Kidney (tissue), 14 donors: Measurements from ENCODE around the gene ZSWIM5. TPM values are rescaled to one million over a fixed set of nuclear protein-coding genes. Genes with fewer than 3 reads are reported as not detected.

ENCODE experiments used
- DNase-seq, 5 donors: peaks; one replicate each; pipeline ENCODE4 v3.0.0-alpha.2; 2013 to 2020
- FAIRE-seq: peaks from 2 replicates; lab custom pipeline; 2012; peaks lifted over from hg19 to GRCh38; lab: Jason Lieb, UNC
- H3K27ac ChIP-seq, 2 donors: one replicate each; pipeline ENCODE4 v1.7.0; 2013; ENCODE audit warnings: low read depth in 2 of 2, low read length in 2 of 2, inconsistent platforms in 1 of 2
- H3K27me3 ChIP-seq: one replicate; pipeline ENCODE4 v1.7.1; 2013; ENCODE audit warnings: low read length, inconsistent platforms; ENCODE audit not compliant: control insufficient read depth, insufficient read depth
- H3K36me3 ChIP-seq, 3 donors: one replicate each; pipeline versions ENCODE4 v1.7.0 to v1.7.1; 2013; ENCODE audit warnings: low read length in 3 of 3, control low read depth in 1 of 3, inconsistent platforms in 1 of 3; ENCODE audit not compliant: insufficient read depth in 3 of 3, control insufficient read depth in 2 of 3
- H3K4me1 ChIP-seq, 3 donors: one replicate each; pipeline versions ENCODE4 v1.7.0 to v1.7.1; 2013; ENCODE audit warnings: low read length in 3 of 3, inconsistent platforms in 1 of 3, low read depth in 1 of 3; ENCODE audit not compliant: control insufficient read depth in 2 of 3, insufficient read depth in 2 of 3
- H3K4me3 ChIP-seq, 3 donors: one replicate each; pipeline versions ENCODE4 v1.7.0 to v1.8.1; 2013; ENCODE audit warnings: low read length in 3 of 3, control low read depth in 1 of 3, inconsistent platforms in 1 of 3
- H3K9ac ChIP-seq, 3 donors: one replicate each; pipeline versions ENCODE4 v1.7.0 to v1.7.1; 2013; ENCODE audit warnings: low read length in 3 of 3, control low read depth in 1 of 3, inconsistent platforms in 1 of 3
- H3K9me3 ChIP-seq, 3 donors: one replicate each; pipeline versions ENCODE4 v1.7.0 to v1.7.1; 2013; ENCODE audit warnings: low read length in 3 of 3, control low read depth in 1 of 3, inconsistent platforms in 1 of 3; ENCODE audit not compliant: control insufficient read depth in 2 of 3, insufficient read depth in 1 of 3
- intact Hi-C: fragments of 100-400 bp; cut with DNase I; formaldehyde crosslinking; loops from one replicate; pipeline ENCODE4 v1.11.1; 2022
- polyA plus RNA-seq: library from polyadenylated mRNA; stranded (reverse); fragments of 350-450 nt; fragmentation: Illumina TruSeq; extraction: RNeasy Lipid Tissue Mini Kit (QIAGEN cat#74804); gene quantifications from one replicate; pipeline ENCODE4 v1.2.3, GENCODE V29; 2014; ENCODE audit warnings: low read depth, low replicate concordance; ENCODE audit not compliant: insufficient read depth
- total RNA-seq: library from RNA; stranded (reverse); fragmentation: NEBNext Ultra II Directional; extraction: Animal tissue kit (Norgen Biotek cat#: 25700); gene quantifications from one replicate; pipeline ENCODE4 v1.2.1, GENCODE V29; 2021
- TF ChIP-seq, protein P1 (sequence below): IDR thresholded peaks from 3 replicates; pipeline ENCODE4 v1.5.1; 2012; ENCODE audit warnings: mild to moderate bottlenecking, moderate library complexity, borderline replicate concordance; ENCODE audit not compliant: insufficient read depth; ENCODE audit errors: extremely low read depth
- donor health status: control.
- donor health status: control.
- donor health status: control.
- donor health status: control.
- donor health status: control.
- donor health status: DM: yes; HTN: yes; CAD: no.
- donor health status: Normal renal cell carcinoma (clear cell type).

ZSWIM5 gene
- total and polyA plus RNA-seq, 2 donors from 2014 or later, result 1.9 to 4.8 TPM

DNA sequence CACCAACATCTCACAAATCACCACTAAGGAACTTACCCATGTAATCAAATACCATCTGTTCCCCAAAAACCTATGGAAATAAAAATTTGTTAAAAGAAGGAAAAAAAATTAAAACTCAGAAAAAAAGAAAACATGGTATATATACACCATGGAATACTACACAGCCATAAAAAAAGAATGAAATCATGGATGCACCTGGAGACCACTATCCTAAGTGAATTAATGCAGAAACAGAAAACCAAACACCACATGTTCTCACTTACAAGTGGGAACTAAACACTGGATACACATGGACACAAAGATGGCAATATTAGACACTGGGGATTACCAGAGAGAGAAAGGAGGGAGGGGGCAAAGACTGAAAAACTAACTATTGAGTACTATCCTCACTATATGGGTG, 50.4 kb downstream of the ZSWIM5 start:
- H3K27ac ChIP-seq, result no peak overlapping the region
- DNase-seq (no peak), FAIRE-seq (no peak)
- TF ChIP-seq, protein P1, sequence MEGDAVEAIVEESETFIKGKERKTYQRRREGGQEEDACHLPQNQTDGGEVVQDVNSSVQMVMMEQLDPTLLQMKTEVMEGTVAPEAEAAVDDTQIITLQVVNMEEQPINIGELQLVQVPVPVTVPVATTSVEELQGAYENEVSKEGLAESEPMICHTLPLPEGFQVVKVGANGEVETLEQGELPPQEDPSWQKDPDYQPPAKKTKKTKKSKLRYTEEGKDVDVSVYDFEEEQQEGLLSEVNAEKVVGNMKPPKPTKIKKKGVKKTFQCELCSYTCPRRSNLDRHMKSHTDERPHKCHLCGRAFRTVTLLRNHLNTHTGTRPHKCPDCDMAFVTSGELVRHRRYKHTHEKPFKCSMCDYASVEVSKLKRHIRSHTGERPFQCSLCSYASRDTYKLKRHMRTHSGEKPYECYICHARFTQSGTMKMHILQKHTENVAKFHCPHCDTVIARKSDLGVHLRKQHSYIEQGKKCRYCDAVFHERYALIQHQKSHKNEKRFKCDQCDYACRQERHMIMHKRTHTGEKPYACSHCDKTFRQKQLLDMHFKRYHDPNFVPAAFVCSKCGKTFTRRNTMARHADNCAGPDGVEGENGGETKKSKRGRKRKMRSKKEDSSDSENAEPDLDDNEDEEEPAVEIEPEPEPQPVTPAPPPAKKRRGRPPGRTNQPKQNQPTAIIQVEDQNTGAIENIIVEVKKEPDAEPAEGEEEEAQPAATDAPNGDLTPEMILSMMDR, result no peak
- peaks cover 0 to 2% (median 0%) of the 10 kb centered on the region in 3 donors for H3K9me3 ChIP-seq
- no peak overlapping the region for H3K4me3 ChIP-seq
- no peaks in the 10 kb centered on the region for H3K4me1 ChIP-seq
- no peaks in the 10 kb centered on the region for H3K36me3 ChIP-seq
- intact Hi-C loops, result no loop called here
- H3K9ac ChIP-seq, result no peak overlapping the region
- H3K27me3 ChIP-seq, result no peaks in the 10 kb centered on the region

DNA sequence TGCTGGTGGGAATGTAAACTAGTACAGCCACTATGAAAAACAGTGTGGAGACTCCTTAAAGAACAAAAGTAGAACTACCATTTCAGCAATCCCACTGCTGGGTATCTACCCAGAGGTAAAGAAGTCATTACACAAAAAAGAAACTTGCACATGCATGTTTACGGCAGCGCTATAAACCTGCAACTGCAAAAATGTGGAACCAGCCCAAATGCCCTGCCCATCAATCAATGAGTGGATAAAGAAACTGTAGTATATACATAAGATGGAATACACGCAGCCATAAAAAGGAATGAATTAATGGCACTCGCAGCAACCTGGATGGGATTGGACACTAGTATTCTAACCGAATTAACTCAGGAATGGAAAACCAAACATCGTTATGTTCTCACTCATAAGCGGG, 51.0 kb downstream of the ZSWIM5 start:
- peaks cover 0 to 2% (median 0%) of the 10 kb centered on the region in 3 donors for H3K9me3 ChIP-seq
- FAIRE-seq (no peak), DNase-seq (no peak)
- H3K4me3 ChIP-seq, result no peak overlapping the region
- no peaks in the 10 kb centered on the region for H3K36me3 ChIP-seq
- no peaks in the 10 kb centered on the region for H3K4me1 ChIP-seq
- no peak overlapping the region for H3K9ac ChIP-seq
- H3K27ac ChIP-seq, result no peak overlapping the region
- intact Hi-C loops, result no loop called here
- no peaks in the 10 kb centered on the region for H3K27me3 ChIP-seq
- TF ChIP-seq, protein P1, result no peak

- Histone ChIP-seq H3K9ac (no peak overlapping the region), H3K4me3 (no peak overlapping the region), H3K4me1 (no peaks in the 10 kb centered on the region), H3K36me3 (no peaks in the 10 kb centered on the region), H3K27me3 (no peaks in the 10 kb centered on the region), H3K27ac (no peak overlapping the region), H3K9me3 (peaks cover 0 to 2% (median 0%) of the 10 kb centered on the region in 3 donors)
- no peak for DNase-seq
- intact Hi-C loops, result no loop called here
- TF ChIP-seq, protein P1, result no peak
- FAIRE-seq, result no peak
Measured at GRCh38 chr1:45152126-45152525, 54.3 kb downstream of the ZSWIM5 start.

- Histone ChIP-seq H3K4me1 (no peaks in the 10 kb centered on the region), H3K9ac (no peak overlapping the region), H3K36me3 (no peaks in the 10 kb centered on the region), H3K27me3 (no peaks in the 10 kb centered on the region), H3K4me3 (no peak overlapping the region), H3K27ac (no peak overlapping the region), H3K9me3 (no peaks in the 10 kb centered on the region)
- TF ChIP-seq, protein P1, result no peak
- FAIRE-seq, result no peak
- no peak for DNase-seq
- intact Hi-C loops, result no loop called here
Measured at GRCh38 chr1:45148209-45148825, 58.1 kb downstream of the ZSWIM5 start.
